ENCODE measurements around the gene PIWIL1.

DNA sequence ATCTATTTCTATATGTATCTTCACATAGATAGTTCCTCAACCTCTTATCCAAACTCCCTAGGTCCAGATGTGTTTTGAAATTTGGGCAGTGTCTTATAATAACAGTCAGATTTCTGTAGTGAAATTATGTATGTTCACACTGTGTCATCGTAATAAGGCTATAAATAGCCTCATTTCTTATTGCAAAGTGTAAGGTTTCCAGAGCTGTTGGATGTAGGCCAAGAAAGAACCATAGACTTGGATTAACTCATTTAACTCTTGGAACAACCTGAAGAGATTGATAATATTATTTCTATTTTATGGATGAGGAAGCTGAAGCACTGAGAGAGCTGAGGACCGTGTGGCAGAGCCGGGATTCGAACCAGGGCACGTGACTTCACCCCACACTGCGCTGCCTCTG lies 49.0 kb upstream of the PIWIL1 start:
- TF ChIP-seq EZH2 (IDR thresholded peaks at IDR 0.05; ENCODE audit: borderline replicate concordance, low read depth, low read length, severe bottlenecking), result no peak
- TF ChIP-seq, protein P1, sequence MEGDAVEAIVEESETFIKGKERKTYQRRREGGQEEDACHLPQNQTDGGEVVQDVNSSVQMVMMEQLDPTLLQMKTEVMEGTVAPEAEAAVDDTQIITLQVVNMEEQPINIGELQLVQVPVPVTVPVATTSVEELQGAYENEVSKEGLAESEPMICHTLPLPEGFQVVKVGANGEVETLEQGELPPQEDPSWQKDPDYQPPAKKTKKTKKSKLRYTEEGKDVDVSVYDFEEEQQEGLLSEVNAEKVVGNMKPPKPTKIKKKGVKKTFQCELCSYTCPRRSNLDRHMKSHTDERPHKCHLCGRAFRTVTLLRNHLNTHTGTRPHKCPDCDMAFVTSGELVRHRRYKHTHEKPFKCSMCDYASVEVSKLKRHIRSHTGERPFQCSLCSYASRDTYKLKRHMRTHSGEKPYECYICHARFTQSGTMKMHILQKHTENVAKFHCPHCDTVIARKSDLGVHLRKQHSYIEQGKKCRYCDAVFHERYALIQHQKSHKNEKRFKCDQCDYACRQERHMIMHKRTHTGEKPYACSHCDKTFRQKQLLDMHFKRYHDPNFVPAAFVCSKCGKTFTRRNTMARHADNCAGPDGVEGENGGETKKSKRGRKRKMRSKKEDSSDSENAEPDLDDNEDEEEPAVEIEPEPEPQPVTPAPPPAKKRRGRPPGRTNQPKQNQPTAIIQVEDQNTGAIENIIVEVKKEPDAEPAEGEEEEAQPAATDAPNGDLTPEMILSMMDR (IDR thresholded peaks at IDR 0.05; ENCODE audit: borderline replicate concordance, extremely low read depth, low read length, poor library complexity, severe bottlenecking), result no peak
